Parathyroid adenoma (tissue), 2 donors: ENCODE results near the gene ODC1.

ENCODE experiments used
- H2AFZ ChIP-seq: fragments of 300-600 bp; sonication (generic); one replicate; pipeline ENCODE4 v1.7.0; 2017; ENCODE audit warnings: antibody characterized with exemption, mild to moderate bottlenecking
- H3K27ac ChIP-seq: fragments of 300-600 bp; sonication (generic); one replicate; pipeline ENCODE4 v1.7.0; 2017
- H3K27me3 ChIP-seq: fragments of 300-600 bp; sonication (generic); one replicate; pipeline ENCODE4 v1.7.0; 2017; ENCODE audit warnings: low read length; ENCODE audit not compliant: control insufficient read depth, insufficient read depth
- H3K36me3 ChIP-seq: fragments of 300-600 bp; sonication (generic); one replicate; pipeline ENCODE4 v1.7.0; 2017; ENCODE audit warnings: low read length; ENCODE audit not compliant: control insufficient read depth, insufficient read depth
- H3K4me1 ChIP-seq: fragments of 300-600 bp; sonication (generic); one replicate; pipeline ENCODE4 v1.7.0; 2017; ENCODE audit warnings: control low read depth
- H3K4me2 ChIP-seq: fragments of 300-600 bp; sonication (generic); one replicate; pipeline ENCODE4 v1.7.0; 2017; ENCODE audit warnings: low read length
- H3K4me3 ChIP-seq: fragments of 300-600 bp; sonication (generic); one replicate; pipeline ENCODE4 v1.7.0; 2017; ENCODE audit warnings: low read depth, low read length
- H3K79me2 ChIP-seq: fragments of 300-600 bp; sonication (generic); one replicate; pipeline ENCODE4 v1.7.0; 2017; ENCODE audit warnings: control low read depth
- H3K9ac ChIP-seq: fragments of 300-600 bp; sonication (generic); one replicate; pipeline ENCODE4 v1.7.0; 2017; ENCODE audit warnings: mild to moderate bottlenecking
- H3K9me3 ChIP-seq: fragments of 300-600 bp; sonication (generic); one replicate; pipeline ENCODE4 v1.7.0; 2017; ENCODE audit warnings: low read length; ENCODE audit not compliant: control insufficient read depth
- TF ChIP-seq, protein P1 (sequence below): fragments of 300-600 bp; sonication (generic); IDR thresholded peaks from one replicate; pipeline ENCODE4 v1.7.0; 2017; ENCODE audit warnings: antibody characterized with exemption, mild to moderate bottlenecking
- donor health status: primary hyperparathyroidism.

ODC1 gene

DNA sequence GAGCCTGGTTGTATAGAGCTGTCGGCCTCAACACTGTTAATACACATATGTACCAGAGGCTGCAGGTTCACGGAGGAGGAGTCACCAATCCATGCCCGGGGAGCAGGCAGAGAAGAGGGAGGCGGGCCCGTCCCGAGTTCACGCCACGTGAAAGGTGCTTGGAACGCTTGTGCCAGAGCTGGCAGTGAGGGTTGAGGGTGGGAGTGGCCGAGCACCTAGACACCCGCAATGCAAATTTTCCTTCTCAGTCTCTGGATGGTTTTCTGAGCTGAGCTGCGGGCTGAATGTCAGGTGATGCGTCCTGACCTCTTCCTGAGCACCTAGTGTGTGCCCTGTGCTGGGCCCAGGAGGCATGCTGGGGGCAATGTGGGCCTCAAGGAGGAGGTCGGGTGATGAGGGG is 52.2 kb downstream of the ODC1 start:
- Histone ChIP-seq H3K4me1 (no peaks in the 10 kb centered on the region), H3K36me3 (no peaks in the 10 kb centered on the region), H3K9ac (no peak overlapping the region), H3K4me2 (no peak overlapping the region), H3K27ac (no peak overlapping the region), H3K27me3 (no peaks in the 10 kb centered on the region), H3K9me3 (no peaks in the 10 kb centered on the region), H2AFZ (no peak overlapping the region), H3K79me2 (peaks cover 4% of the 10 kb centered on the region), H3K4me3 (no peak overlapping the region)
- TF ChIP-seq, protein P1, sequence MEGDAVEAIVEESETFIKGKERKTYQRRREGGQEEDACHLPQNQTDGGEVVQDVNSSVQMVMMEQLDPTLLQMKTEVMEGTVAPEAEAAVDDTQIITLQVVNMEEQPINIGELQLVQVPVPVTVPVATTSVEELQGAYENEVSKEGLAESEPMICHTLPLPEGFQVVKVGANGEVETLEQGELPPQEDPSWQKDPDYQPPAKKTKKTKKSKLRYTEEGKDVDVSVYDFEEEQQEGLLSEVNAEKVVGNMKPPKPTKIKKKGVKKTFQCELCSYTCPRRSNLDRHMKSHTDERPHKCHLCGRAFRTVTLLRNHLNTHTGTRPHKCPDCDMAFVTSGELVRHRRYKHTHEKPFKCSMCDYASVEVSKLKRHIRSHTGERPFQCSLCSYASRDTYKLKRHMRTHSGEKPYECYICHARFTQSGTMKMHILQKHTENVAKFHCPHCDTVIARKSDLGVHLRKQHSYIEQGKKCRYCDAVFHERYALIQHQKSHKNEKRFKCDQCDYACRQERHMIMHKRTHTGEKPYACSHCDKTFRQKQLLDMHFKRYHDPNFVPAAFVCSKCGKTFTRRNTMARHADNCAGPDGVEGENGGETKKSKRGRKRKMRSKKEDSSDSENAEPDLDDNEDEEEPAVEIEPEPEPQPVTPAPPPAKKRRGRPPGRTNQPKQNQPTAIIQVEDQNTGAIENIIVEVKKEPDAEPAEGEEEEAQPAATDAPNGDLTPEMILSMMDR = no peak

DNA sequence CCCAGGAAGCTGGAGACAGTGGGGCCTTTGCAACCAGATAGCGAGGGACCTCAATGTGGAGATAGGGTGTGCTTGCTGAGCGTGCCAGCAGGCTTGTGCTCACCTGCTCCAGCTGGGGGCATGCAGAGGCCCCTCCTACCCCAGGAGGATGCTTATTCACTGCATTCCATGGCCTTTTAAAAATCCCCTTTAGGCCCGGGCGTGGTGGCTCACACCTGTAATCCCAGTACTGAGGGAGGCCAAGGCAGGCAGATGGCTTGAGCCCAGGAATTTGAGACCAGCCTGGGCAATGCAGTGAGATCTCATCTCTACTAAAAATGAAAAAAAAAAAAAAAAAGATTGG is 54.5 kb downstream of the ODC1 start:
- no peak overlapping the region for H3K9ac ChIP-seq
- H3K4me2 ChIP-seq = no peak overlapping the region
- TF ChIP-seq, protein P1 = no peak
- no peaks in the 10 kb centered on the region for H3K27me3 ChIP-seq
- no peak overlapping the region for H2AFZ ChIP-seq
- no peak overlapping the region for H3K4me3 ChIP-seq
- H3K9me3 ChIP-seq = no peaks in the 10 kb centered on the region
- no peak overlapping the region for H3K27ac ChIP-seq
- no peaks in the 10 kb centered on the region for H3K36me3 ChIP-seq
- peaks cover 6% of the 10 kb centered on the region for H3K79me2 ChIP-seq
- no peaks in the 10 kb centered on the region for H3K4me1 ChIP-seq

DNA sequence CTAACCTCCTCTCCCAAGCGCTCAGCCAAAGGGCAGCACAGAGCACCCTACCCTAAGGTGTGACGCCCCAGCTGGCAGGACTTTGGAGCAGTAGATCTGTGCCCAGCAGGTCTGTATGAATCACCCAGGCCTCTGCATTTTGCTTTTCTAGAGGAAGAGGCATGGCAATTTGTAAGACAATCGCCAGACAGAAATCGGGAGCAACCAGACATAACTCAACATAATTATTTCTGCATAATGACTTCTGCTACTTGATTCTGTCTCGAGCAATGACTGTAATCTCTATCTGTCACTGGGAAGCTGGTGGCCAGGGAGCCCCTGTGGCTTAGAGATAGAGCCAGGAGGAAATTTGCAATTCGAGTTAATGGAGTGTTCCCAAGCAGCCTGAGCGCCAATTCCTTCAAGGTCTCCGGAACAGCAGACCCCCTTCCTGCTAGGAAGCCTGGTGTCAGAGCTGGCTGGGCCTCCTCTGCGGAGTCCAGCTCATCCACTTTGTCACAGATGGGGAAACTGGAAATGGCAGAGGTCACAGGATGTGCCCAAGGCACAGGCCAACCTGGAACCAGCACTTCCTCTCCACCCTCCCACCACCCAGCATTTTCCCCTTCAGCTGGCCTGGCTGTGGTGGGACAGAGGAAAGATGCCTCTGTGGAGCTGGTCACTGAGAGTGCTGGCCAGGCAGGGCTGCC is 55.0 kb downstream of the ODC1 start:
- no peak overlapping the region for H3K4me3 ChIP-seq
- H3K27me3 ChIP-seq = no peaks in the 10 kb centered on the region
- no peaks in the 10 kb centered on the region for H3K36me3 ChIP-seq
- no peak overlapping the region for H3K9ac ChIP-seq
- H3K4me2 ChIP-seq = no peak overlapping the region
- no peak overlapping the region for H3K27ac ChIP-seq
- TF ChIP-seq, protein P1 = no peak
- H3K9me3 ChIP-seq = no peaks in the 10 kb centered on the region
- no peak overlapping the region for H2AFZ ChIP-seq
- H3K79me2 ChIP-seq = peaks cover 6% of the 10 kb centered on the region
- H3K4me1 ChIP-seq = no peaks in the 10 kb centered on the region

DNA sequence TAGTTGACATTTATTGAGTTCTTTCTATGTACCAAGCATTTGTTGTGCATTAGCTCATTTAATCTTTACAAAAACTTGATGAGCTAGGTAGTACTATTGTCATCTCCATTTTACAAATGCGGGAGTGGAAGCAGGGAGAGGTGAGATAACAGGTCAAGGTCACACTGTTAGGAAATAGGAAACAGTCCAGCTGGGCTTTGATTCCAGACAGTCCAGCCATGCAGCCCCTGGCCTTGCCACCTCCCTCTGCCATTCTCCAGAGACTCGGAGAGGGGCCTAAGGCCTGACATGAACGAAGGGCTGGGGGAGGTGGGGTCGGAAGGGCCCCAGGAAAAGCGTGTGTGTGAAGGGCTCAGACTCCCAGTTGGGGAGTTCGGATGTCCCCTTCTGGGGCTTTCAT is 55.6 kb downstream of the ODC1 start:
- Histone ChIP-seq H3K79me2 (peaks cover 6% of the 10 kb centered on the region), H3K4me2 (no peak overlapping the region), H3K36me3 (no peaks in the 10 kb centered on the region), H2AFZ (no peak overlapping the region), H3K4me3 (no peak overlapping the region), H3K27ac (no peak overlapping the region), H3K9me3 (no peaks in the 10 kb centered on the region), H3K4me1 (no peaks in the 10 kb centered on the region), H3K9ac (no peak overlapping the region), H3K27me3 (no peaks in the 10 kb centered on the region)
- TF ChIP-seq, protein P1 = no peak

DNA sequence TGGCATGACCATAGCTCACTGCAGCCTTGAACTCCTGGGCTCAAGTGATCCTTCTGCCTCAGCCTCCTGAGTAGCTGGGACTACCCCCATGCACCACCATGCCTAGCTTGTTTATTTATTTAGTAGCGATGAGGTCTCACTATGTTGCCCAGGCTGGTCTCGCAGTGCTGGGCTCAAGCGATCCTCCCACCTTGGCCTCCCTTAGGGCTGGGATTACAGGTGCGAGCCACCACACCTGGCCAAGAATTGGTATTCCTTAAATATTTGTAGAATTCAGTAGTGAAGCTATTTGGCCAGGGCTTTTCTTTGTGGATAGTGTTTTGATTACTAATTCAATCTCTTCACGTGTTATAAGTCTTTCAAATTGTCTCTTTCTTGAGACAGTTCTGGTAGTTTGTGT is 56.0 kb downstream of the ODC1 start:
- H3K36me3 ChIP-seq = no peaks in the 10 kb centered on the region
- no peak overlapping the region for H3K4me2 ChIP-seq
- H3K79me2 ChIP-seq = peaks cover 6% of the 10 kb centered on the region
- H2AFZ ChIP-seq = no peak overlapping the region
- H3K4me3 ChIP-seq = no peak overlapping the region
- no peaks in the 10 kb centered on the region for H3K4me1 ChIP-seq
- no peak overlapping the region for H3K27ac ChIP-seq
- no peaks in the 10 kb centered on the region for H3K9me3 ChIP-seq
- TF ChIP-seq, protein P1 = no peak
- no peaks in the 10 kb centered on the region for H3K27me3 ChIP-seq
- no peak overlapping the region for H3K9ac ChIP-seq
